Lower leg skin (tissue), 4 donors: Measurements from ENCODE around the gene RAB10. TPM values are rescaled to one million over a fixed set of nuclear protein-coding genes. Genes with fewer than 3 reads are reported as not detected.

Source experiments
- DNase-seq, 2 donors: peaks; one replicate each; pipeline ENCODE4 v3.0.0-alpha.2; 2019; ENCODE audit warnings: low spot score in 2 of 2
- H3K4me3 ChIP-seq: fragments of 200-600 bp; sonication (generic); 2 replicates; pipeline ENCODE4 v1.5.1; 2017; ENCODE audit warnings: mild to moderate bottlenecking, low read depth; ENCODE audit not compliant: poor library complexity, severe bottlenecking
- CTCF ChIP-seq, 3 donors: fragments of 450-650 bp; IDR thresholded peaks; one replicate each; pipeline ENCODE4 v1.5.1; 2016; ENCODE audit warnings: antibody characterized with exemption in 3 of 3, mild to moderate bottlenecking in 3 of 3, moderate library complexity in 2 of 3
- POLR2A ChIP-seq, 2 donors: fragments of 450-650 bp; IDR thresholded peaks; one replicate each; pipeline ENCODE4 v1.6.1; 2016 to 2017; ENCODE audit warnings: antibody characterized with exemption in 2 of 2, mild to moderate bottlenecking in 1 of 2, moderate library complexity in 1 of 2
- WGBS, 2 donors: methylation state at CpG; one replicate each; pipeline ENCODE4 v1.1.5; 2018; 5-methylcytosine and 5-hydroxymethylcytosine counted together
- intact Hi-C: fragments of 100-400 bp; cut with DNase I; formaldehyde crosslinking; loops from one replicate; pipeline ENCODE4 v1.15.0; 2023; ENCODE audit warnings: low total_unique reads
- total RNA-seq, 4 donors: library from RNA; depleted of rRNA; stranded (reverse); fragments of >200 nt; gene quantifications; one replicate each; pipeline ENCODE4 v1.1.0, GENCODE V29; 2016

Gene RAB10
- total RNA-seq, 4 donors from 2014 or later, result 125 to 228 (median 184) TPM

GRCh38 chr2:26169226-26169625 lies 135.3 kb downstream of the RAB10 start:
- no peak overlapping the region for H3K4me3 ChIP-seq
- intact Hi-C loops, result no loop called here
- TF ChIP-seq POLR2A (IDR thresholded peaks at IDR 0.05) (no peak), CTCF (IDR thresholded peaks at IDR 0.05) (no peak)
- 96 to 97% methylated on average over 5 of the region's 5 CpGs for WGBS, 2 donors
- peak in 1 of 2 donors; percentile 72 for DNase-seq

GRCh38 chr2:26169681-26170414 lies 136.0 kb downstream of the RAB10 start:
- TF ChIP-seq POLR2A (IDR thresholded peaks at IDR 0.05) (no peak), CTCF (IDR thresholded peaks at IDR 0.05) (no peak)
- WGBS, 2 donors, result 85 to 86% methylated on average over 14 of the region's 14 CpGs
- intact Hi-C loops, result no loop called here
- peak in 1 of 2 donors; percentile 79 for DNase-seq
- no peak overlapping the region for H3K4me3 ChIP-seq

GRCh38 chr2:26170795-26171194 lies 136.9 kb downstream of the RAB10 start:
- TF ChIP-seq POLR2A (IDR thresholded peaks at IDR 0.05) (no peak), CTCF (IDR thresholded peaks at IDR 0.05) (no peak)
- H3K4me3 ChIP-seq, result no peak overlapping the region
- intact Hi-C loops, result no loop called here
- DNase-seq, result peak in 1 of 2 donors; percentile 76
- WGBS, 2 donors, result 88 to 90% methylated on average over 9 of the region's 9 CpGs

DNA sequence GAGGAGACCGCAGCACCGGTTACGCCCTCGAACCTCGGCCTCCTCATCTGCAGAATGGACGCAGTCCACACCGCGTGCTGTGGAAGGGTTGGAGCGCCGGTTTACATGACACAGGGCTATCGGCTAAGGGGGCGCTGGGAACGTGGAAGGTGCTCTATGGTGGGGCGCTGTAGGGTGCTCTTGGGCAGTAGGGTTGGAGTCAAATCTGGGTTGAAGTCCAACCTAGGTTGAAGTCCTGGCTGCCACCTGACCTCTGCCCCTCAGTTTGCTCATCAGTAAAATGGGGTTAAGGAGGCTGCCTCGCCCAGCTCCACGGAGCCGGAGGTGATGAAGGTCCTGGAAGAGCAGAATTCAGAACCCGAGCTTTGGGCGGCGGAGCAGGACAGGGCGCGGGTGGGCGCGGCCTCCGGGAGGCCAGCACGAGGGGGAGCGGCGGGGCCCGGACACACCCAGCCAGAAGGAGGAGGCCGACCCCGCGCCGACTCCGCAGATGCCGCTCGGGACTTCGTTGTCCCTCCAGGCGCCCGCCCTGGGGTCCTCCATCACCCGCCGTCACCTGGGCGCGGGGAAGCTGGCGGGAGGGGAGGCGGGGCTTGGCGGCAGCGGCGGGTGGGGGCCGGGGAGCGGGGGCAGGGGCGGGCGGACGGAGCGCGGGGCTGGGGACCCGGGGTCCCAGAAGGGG lies 138.4 kb downstream of the RAB10 start:
- WGBS, 2 donors, result 40 to 48% methylated on average over 23 to 26 of the region's 56 CpGs
- intact Hi-C loops, result no loop called here
- H3K4me3 ChIP-seq, result no peak overlapping the region
- TF ChIP-seq POLR2A (IDR thresholded peaks at IDR 0.05), result no peak
- no peak for TF ChIP-seq CTCF (IDR thresholded peaks at IDR 0.05)
- DNase-seq, result peak in 1 of 2 donors; percentile 72

DNA sequence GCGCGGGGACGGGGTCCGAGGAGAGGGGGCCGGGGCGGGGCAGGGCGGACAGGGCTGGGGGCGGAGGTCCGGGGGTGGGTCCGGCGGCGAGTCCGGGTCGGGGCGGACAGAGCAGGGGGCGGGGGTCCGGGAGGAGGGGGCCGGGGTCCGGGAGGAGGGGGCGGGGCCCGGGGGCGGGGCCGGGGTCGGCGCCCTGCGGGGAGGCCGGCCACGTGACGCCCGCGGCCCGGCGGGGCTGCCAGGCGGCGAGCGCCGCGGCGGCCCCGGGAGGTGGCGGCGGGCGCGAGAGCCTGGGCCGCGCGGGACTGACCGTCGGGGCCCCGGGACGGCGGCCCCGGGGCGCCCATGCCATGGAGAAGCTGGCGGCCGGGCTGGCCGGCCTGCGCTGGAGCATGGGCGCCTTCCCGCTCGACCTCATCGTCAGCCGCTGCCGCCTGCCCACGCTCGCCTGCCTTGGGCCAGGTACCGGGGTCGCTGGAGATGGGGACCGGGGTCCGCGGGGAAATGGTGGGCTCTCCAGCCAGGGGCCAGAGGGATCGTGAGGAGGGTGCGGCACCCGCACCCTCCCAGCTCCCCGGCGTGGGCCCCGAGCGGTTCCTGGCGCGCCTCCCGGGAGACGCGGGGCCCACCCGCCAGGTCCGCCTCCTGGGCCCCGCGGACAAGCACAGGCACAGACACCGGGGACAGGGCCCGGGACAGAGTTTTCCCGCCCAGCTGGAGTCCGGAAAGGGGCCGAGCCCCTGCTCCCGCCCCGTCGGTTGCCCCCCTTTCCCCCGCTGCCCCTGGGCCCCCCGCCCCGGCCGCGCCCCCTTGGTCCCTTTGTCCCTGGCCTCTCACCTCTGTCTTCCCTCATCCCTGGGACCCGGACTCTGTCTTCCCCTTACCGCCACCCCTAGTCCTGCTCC lies 139.2 kb downstream of the RAB10 start, which contains the start of gene GAREM2:
Gene GAREM2, plus strand, starts transcription at position 218 of the 905 bp plus-strand sequence. Its CDS starts 133 bp downstream, at position 351.
- TF ChIP-seq CTCF (IDR thresholded peaks at IDR 0.05) (no peak), POLR2A (IDR thresholded peaks at IDR 0.05) (no peak)
- DNase-seq, result peak in 1 of 2 donors; percentile 82
- H3K4me3 ChIP-seq, result peak within 1 kb of the TSS; percentile 11
- intact Hi-C loops, result no loop called here
- WGBS, 2 donors, result 3% methylated on average over 6 to 41 of the region's 102 CpGs
